Pancreas (tissue), 10 donors: ENCODE results near the gene PRSS23. TPM values are rescaled to one million over a fixed set of nuclear protein-coding genes. Genes with fewer than 3 reads are reported as not detected.
A peak's percentile ranks its signal among the peaks of the same experiment; 100 is the strongest.

ENCODE experiments used
- ATAC-seq, 4 donors: fragments of 200-7000 bp; cut with Tn5 transposase; one replicate each; pipeline versions ENCODE4 v1.8.0 to v1.9.1; 2020; ENCODE audit warnings: mild to moderate bottlenecking in 4 of 4, moderate library complexity in 4 of 4
- DNase-seq, 6 donors: peaks; one replicate each; pipeline ENCODE4 v3.0.0-alpha.2; 2020
- FAIRE-seq: peaks from 2 replicates; lab custom pipeline; 2012; peaks lifted over from hg19 to GRCh38; lab: Jason Lieb, UNC
- H3K27ac ChIP-seq, 4 donors: fragments of 200-600 bp; sonication (generic); 1 replicate in 3 of 4; 2 replicates in 1 of 4; pipeline versions ENCODE4 v1.5.0 to v1.8.0; 2020
- H3K27me3 ChIP-seq, 4 donors: fragments of 200-600 bp; one replicate each; pipeline ENCODE4 v1.8.0; 2021
- H3K36me3 ChIP-seq, 3 donors: fragments of 200-600 bp; sonication (generic) in 1 of 3; one replicate each; pipeline versions ENCODE4 v1.5.0 to v1.8.0; 2020 to 2021
- H3K4me1 ChIP-seq, 3 donors: fragments of 200-600 bp; one replicate each; pipeline ENCODE4 v1.8.0; 2021
- H3K4me3 ChIP-seq, 4 donors: fragments of 200-600 bp; sonication (generic) in 2 of 4; one replicate each; pipeline versions ENCODE4 v1.5.0 to v1.8.0; 2020 to 2021
- H3K9me3 ChIP-seq, 4 donors: fragments of 200-600 bp; one replicate each; pipeline ENCODE4 v1.8.0; 2021
- CTCF ChIP-seq, 4 donors: fragments of 200-600 bp; sonication (generic) in 3 of 4; IDR thresholded peaks; one replicate each; pipeline versions ENCODE4 v1.5.0 to v1.8.0; 2021; ENCODE audit warnings: antibody characterized with exemption in 4 of 4
- WGBS, 2 donors: extraction: QIAGEN DNeasy Blood & Tissue Kit; methylation state at CpG; one replicate each; pipeline ENCODE4 v1.1.7; 2013; 5-methylcytosine and 5-hydroxymethylcytosine counted together
- intact Hi-C, 3 donors: fragments of 100-400 bp; cut with DNase I; formaldehyde crosslinking; loops; one replicate each; pipeline versions ENCODE4 v1.11.1 to v1.14.2; 2022
- polyA plus RNA-seq, 2 donors: library from polyadenylated mRNA; stranded (reverse); fragments of 200-250 nt; gene quantifications; one replicate each; pipeline ENCODE4 v1.2.3, GENCODE V29; 2013
- total RNA-seq, 6 donors: library from RNA; stranded (reverse); fragmentation: NEBNext Ultra II Directional in 4 of 6; extraction: Animal tissue kit (Norgen Biotek cat#: 25700) in 4 of 6; gene quantifications; one replicate each; pipeline versions ENCODE4 v1.2.1 to v1.2.4, GENCODE V29; 2021 to 2023
- donor health status: healthy with polysubstance abuse.
- donor health status: DM: no; HTN: no; CAD: no; lungs with moderate emphysema.
- donor health status: DM: no; HTN: no; CAD: no.
- donor health status: control.
- donor health status: control.
- donor health status: Bipolar disorder and iron deficiency.
- donor health status: DM: yes; HTN: yes; CAD: no.
- donor health status: DM: no; HTN: no; CAD: no.
- donor health status: DM: no; HTN: no; CAD: no.
- donor health status: DM: yes; HTN: yes; CAD: no.

Gene PRSS23
- total and polyA plus RNA-seq, 8 donors, result 4.4 to 29.4 (median 11.4) TPM

DNA sequence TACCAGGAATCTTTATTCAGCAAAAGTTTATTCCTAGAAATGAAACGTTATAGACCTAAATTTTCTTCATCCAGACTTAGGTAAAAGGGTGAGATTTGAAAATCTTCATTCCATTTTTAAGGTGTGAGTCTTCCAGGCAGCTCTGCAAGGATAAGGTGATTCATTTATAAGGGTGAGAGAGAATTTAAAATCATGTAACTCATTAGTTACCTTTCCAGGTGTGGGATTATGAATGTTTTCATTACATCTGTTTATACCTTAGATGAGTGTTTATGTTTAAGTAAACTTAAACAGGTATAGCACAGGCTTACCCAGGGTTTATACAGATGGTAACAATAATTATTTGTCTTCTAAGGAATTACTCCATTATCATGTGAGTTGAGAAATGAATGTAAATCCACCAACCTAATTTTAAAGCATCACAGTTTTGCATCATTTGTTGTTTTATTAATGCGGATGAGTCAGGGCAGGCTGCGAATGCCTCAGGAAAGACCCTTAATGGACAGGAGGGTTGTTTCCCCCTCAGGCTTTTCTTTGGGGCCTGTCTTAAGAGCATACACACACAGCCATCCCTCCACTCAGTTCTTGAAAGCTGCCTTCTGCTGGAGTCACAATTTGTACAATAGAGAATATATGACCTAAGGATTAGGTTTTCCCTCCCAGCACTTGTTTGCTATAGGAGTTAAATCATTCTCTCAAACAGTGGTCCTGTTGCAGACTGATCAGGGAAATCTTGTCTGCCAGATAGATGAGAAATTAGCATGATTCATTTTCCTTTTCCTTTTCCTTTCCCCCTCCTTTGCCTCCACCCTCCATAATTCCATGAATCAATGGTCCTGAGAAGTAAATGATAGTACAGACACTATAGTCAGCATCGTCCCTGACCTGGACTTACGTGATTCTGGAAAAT, 3.0 kb downstream of the PRSS23 start:
- no peak for TF ChIP-seq CTCF (IDR thresholded peaks at IDR 0.05)
- Histone ChIP-seq H3K27me3 (no peaks in the 10 kb centered on the region), H3K4me3 (no peak overlapping the region), H3K36me3 (no peaks in the 10 kb centered on the region), H3K27ac (no peak overlapping the region), H3K9me3 (no peaks in the 10 kb centered on the region), H3K4me1 (peaks cover 3 to 8% (median 7%) of the 10 kb centered on the region in 3 donors)
- ATAC-seq (no peak), FAIRE-seq (no peak), DNase-seq (no peak)
- intact Hi-C loops, result loop anchor here in 1 of 3 donors (5.0 kb wide), 1 partner anchor 131 kb away; the partner anchor contains the start of gene ME3
- WGBS, 2 donors, result 81 to 83% methylated on average over 5 of the region's 5 CpGs

- ATAC-seq (no peak), FAIRE-seq (no peak), DNase-seq (no peak)
- Histone ChIP-seq H3K36me3 (no peaks in the 10 kb centered on the region), H3K9me3 (no peaks in the 10 kb centered on the region), H3K27ac (no peak overlapping the region), H3K27me3 (no peaks in the 10 kb centered on the region), H3K4me3 (no peak overlapping the region), H3K4me1 (peaks cover 3 to 8% (median 7%) of the 10 kb centered on the region in 3 donors)
- no peak for TF ChIP-seq CTCF (IDR thresholded peaks at IDR 0.05)
- 90% methylated on average over 4 of the region's 4 CpGs for WGBS, 2 donors
- intact Hi-C loops, result loop anchor here in 1 of 3 donors (5.0 kb wide), 1 partner anchor 133 kb away; the partner anchor contains the start of gene ME3
These were observed 4.6 kb downstream of the PRSS23 start for GRCh38 chr11:86804951-86805350.

DNA sequence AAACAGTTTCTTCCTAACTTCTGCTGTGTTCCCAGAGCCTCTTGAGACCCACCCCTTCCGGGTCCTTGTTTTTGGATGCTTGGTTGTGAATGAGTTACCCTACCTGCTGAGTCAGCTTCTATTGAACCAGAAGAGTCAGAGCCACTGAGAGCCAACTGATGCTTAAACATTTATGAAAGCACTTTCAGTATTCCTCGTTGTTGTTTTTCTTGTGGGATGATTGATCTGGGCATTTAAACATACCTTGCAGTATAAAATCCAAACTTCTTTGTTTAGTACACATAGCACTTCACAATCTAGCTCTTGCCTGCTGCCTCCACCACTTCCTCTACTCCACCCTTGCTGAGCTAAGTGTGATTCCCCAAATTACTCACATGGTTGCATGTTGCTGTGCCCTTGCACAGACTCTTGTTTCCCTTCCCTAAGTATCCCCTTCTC, 5.5 kb downstream of the PRSS23 start:
- ATAC-seq, result peak in 1 of 4 donors; percentile 48
- no peak for FAIRE-seq
- Histone ChIP-seq H3K4me1 (peaks cover 3 to 8% (median 8%) of the 10 kb centered on the region in 3 donors), H3K36me3 (no peaks in the 10 kb centered on the region), H3K27ac (no peak overlapping the region), H3K27me3 (no peaks in the 10 kb centered on the region), H3K9me3 (no peaks in the 10 kb centered on the region), H3K4me3 (no peak overlapping the region)
- intact Hi-C loops, result no loop called here
- TF ChIP-seq CTCF (IDR thresholded peaks at IDR 0.05), result no peak
- no peak for DNase-seq
- 43 to 48% methylated on average over 2 of the region's 2 CpGs for WGBS, 2 donors

DNA sequence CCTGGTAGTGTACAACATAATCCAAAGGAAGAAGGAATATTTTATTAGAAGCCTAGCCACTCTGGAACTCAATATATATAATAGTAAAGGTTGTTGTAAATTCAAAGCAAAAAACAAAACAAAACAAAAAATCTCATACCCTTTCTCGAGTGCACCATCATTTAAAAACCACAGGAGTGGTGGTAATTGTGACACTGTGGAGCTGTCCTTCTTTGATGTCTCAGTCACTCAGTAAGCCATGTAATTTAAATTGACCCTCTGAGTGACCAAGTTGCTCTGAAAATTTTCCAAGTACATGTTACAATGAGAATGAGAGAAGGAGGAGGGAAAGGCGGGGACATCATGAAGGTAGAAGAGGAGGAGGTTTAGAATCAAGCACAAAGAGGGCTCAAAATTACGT, 6.6 kb downstream of the PRSS23 start:
- H3K4me3 ChIP-seq, result no peak overlapping the region

More for the DNA sequence above, 6.6 kb downstream of the PRSS23 start:
- TF ChIP-seq CTCF (IDR thresholded peaks at IDR 0.05), result no peak
- 83 to 87% methylated on average over 3 of the region's 3 CpGs for WGBS, 2 donors
- intact Hi-C loops, result no loop called here
- FAIRE-seq (no peak), DNase-seq (no peak), ATAC-seq (no peak)
- H3K36me3 ChIP-seq, result no peaks in the 10 kb centered on the region
- H3K9me3 ChIP-seq, result no peaks in the 10 kb centered on the region
- peaks cover 0 to 7% (median 3%) of the 10 kb centered on the region in 3 donors for H3K4me1 ChIP-seq
- H3K27ac ChIP-seq, result no peak overlapping the region
- no peaks in the 10 kb centered on the region for H3K27me3 ChIP-seq
